ENCODE results near the gene ATP9A.

DNA sequence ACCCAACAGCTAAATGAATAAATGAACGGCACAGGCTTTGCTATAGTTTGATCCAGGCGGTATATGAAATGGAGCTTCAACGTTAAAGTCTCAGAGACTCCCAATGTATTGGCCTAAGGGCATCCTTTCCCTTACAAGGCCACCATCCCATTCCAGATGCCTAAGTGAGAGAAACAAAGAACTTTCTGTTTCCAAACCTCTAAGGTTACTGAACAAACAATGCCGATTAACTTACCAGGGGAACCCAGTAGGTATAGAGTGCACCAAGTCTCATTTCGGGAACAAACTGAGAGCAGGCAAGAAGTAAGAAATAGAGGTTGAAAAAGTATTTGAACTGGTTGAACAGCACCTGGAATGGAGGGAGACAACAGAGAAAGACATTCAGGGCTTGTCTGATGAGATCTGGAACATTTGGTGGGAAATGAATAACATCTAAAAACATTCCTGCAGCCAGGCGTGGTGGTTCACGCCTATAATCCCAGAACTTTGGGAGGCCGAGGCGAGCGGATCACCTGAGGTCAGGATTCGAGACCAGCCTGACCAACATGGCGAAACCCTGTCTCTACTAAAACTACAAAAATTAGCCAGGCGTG lies 42.5 kb downstream of the ATP9A start:
- TF ChIP-seq, protein P1, sequence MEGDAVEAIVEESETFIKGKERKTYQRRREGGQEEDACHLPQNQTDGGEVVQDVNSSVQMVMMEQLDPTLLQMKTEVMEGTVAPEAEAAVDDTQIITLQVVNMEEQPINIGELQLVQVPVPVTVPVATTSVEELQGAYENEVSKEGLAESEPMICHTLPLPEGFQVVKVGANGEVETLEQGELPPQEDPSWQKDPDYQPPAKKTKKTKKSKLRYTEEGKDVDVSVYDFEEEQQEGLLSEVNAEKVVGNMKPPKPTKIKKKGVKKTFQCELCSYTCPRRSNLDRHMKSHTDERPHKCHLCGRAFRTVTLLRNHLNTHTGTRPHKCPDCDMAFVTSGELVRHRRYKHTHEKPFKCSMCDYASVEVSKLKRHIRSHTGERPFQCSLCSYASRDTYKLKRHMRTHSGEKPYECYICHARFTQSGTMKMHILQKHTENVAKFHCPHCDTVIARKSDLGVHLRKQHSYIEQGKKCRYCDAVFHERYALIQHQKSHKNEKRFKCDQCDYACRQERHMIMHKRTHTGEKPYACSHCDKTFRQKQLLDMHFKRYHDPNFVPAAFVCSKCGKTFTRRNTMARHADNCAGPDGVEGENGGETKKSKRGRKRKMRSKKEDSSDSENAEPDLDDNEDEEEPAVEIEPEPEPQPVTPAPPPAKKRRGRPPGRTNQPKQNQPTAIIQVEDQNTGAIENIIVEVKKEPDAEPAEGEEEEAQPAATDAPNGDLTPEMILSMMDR (IDR thresholded peaks at IDR 0.05), result no peak
- no peak for TF ChIP-seq POLR2A (IDR thresholded peaks at IDR 0.05)
